Stomach (tissue), 4 donors: ENCODE data around the gene C4BPB.

ENCODE experiments used
- EP300 ChIP-seq: sonication (generic); formaldehyde crosslinking; IDR thresholded peaks from one replicate; pipeline ENCODE4 v1.6.1; 2017; ENCODE audit warnings: antibody characterized with exemption
- POLR2A ChIP-seq, 4 donors: fragments of 450-650 bp; IDR thresholded peaks; one replicate each; pipeline ENCODE4 v1.6.1; 2016; ENCODE audit warnings: antibody characterized with exemption in 4 of 4, control low read depth in 2 of 4, mild to moderate bottlenecking in 1 of 4, moderate library complexity in 1 of 4
- TF ChIP-seq, protein P1 (sequence below), 7 experiments: fragments of 450-650 bp in 4 of 7; fragments of 200-600 bp in 3 of 7; sonication (generic) in 3 of 7; IDR thresholded peaks; one replicate each; pipeline ENCODE4 v1.5.1; 2016 to 2019; ENCODE audit warnings: antibody characterized with exemption in 7 of 7, control low read depth in 2 of 7, mild to moderate bottlenecking in 1 of 7

DNA sequence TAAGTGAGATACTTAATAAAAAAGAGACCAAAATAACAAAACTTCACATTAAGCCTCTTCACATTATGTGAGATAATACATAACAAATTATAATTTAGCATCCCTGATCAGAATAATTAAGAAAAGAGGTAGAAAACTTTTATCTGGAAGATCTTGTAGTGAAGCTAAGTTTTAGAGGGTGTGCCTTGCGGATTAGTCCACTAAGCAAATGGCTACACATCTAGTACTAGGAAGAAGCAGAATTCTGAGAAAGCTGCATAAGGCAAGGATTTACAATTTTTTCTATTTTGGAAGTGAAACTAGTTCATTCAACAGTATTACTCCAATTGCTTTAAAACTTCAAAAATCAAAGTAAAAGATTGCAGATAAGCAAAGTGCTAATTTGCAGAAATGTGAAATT, 41.2 kb upstream of the C4BPB start:
- no peak for TF ChIP-seq POLR2A (IDR thresholded peaks at IDR 0.05)
- TF ChIP-seq, protein P1, sequence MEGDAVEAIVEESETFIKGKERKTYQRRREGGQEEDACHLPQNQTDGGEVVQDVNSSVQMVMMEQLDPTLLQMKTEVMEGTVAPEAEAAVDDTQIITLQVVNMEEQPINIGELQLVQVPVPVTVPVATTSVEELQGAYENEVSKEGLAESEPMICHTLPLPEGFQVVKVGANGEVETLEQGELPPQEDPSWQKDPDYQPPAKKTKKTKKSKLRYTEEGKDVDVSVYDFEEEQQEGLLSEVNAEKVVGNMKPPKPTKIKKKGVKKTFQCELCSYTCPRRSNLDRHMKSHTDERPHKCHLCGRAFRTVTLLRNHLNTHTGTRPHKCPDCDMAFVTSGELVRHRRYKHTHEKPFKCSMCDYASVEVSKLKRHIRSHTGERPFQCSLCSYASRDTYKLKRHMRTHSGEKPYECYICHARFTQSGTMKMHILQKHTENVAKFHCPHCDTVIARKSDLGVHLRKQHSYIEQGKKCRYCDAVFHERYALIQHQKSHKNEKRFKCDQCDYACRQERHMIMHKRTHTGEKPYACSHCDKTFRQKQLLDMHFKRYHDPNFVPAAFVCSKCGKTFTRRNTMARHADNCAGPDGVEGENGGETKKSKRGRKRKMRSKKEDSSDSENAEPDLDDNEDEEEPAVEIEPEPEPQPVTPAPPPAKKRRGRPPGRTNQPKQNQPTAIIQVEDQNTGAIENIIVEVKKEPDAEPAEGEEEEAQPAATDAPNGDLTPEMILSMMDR (IDR thresholded peaks at IDR 0.05): no peak
- TF ChIP-seq EP300: no peak
